ENCODE data around the gene WDFY4.

Gene WDFY4

DNA sequence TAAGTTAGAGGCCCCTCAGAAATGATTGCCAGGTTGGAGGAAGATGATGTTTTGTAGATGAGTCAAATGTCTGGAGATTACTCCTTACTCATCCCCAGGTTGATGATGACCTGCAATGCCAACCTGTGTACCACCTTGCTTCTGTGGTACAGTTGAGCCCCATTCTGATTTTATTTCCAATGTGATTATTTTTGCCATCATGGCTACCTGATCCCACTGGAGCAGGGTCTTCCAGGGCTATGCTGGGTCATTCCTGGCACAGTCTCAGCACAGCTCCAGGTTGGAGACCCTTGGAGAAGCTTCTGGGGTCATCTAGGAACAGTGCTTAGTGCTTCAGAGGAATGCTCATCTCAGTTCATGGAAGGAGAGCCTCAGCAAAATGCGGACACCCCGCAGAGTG lies 220.6 kb downstream of the WDFY4 start (continued):
- TF ChIP-seq ZNF501 (tag by site-specific recombination; IDR thresholded peaks at IDR 0.05), result no peak
- TF ChIP-seq ZNF792 (tag by site-specific recombination; IDR thresholded peaks at IDR 0.05), result no peak
- TF ChIP-seq, protein P1, sequence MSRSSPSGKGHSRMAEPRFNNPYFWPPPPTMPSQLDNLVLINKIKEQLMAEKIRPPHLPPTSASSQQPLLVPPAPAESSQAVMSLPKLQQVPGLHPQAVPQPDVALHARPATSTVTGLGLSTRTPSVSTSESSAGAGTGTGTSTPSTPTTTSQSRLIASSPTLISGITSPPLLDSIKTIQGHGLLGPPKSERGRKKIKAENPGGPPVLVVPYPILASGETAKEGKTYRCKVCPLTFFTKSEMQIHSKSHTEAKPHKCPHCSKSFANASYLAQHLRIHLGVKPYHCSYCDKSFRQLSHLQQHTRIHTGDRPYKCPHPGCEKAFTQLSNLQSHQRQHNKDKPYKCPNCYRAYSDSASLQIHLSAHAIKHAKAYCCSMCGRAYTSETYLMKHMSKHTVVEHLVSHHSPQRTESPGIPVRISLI (tag by site-specific recombination; IDR thresholded peaks at IDR 0.05), result no peak
- no peak for TF ChIP-seq ZNF707 (tag by site-specific recombination; IDR thresholded peaks at IDR 0.05)
- TF ChIP-seq ZNF140 (tag by site-specific recombination; IDR thresholded peaks at IDR 0.05), result no peak
- TF ChIP-seq ZFHX2 (tag by site-specific recombination; conservative IDR thresholded peaks at IDR 0.05), result no peak

DNA sequence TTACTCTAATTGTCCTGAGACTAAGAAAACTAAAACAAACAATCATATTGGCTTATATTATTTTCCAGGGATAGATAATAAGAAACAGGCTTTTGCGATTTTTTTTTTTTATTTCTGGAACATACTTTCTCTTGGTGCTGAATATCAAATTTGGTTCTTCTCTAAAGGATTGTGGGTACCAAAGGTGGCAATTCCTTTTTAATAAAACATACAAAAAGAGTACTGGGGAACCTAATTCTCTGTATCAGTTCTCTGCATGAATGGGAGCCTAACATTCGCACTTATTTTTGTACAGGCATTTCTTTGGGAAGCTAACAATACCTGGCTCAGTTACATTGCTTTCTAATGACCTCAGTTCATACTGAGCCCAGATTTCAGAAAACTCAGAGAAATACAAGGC lies 222.2 kb downstream of the WDFY4 start:
- Histone ChIP-seq H3K4me3 (ENCODE audit: low read depth, low read length) (no peak overlapping the region), H3K9me3 (ENCODE audit: control insufficient read depth, insufficient read depth, low read depth, low read length) (no peaks in the 10 kb centered on the region), H3K27ac (ENCODE audit: extremely low read depth, low read depth, low read length) (no peak overlapping the region), H3K4me1 (ENCODE audit: control insufficient read depth, insufficient read depth, low read length) (no peaks in the 10 kb centered on the region), H3K36me3 (ENCODE audit: control insufficient read depth in 2 of 2, insufficient read depth in 1 of 2, low read length in 2 of 2) (no peaks in the 10 kb centered on the region)
- POLR2A ChIA-PET, result no interaction called here
- TF ChIP-seq, protein P2, sequence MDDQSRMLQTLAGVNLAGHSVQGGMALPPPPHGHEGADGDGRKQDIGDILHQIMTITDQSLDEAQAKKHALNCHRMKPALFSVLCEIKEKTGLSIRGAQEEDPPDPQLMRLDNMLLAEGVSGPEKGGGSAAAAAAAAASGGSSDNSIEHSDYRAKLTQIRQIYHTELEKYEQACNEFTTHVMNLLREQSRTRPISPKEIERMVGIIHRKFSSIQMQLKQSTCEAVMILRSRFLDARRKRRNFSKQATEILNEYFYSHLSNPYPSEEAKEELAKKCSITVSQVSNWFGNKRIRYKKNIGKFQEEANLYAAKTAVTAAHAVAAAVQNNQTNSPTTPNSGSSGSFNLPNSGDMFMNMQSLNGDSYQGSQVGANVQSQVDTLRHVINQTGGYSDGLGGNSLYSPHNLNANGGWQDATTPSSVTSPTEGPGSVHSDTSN (CRISPR knock-in tag; IDR thresholded peaks at IDR 0.05), result no peak
- TF ChIP-seq, protein P3, sequence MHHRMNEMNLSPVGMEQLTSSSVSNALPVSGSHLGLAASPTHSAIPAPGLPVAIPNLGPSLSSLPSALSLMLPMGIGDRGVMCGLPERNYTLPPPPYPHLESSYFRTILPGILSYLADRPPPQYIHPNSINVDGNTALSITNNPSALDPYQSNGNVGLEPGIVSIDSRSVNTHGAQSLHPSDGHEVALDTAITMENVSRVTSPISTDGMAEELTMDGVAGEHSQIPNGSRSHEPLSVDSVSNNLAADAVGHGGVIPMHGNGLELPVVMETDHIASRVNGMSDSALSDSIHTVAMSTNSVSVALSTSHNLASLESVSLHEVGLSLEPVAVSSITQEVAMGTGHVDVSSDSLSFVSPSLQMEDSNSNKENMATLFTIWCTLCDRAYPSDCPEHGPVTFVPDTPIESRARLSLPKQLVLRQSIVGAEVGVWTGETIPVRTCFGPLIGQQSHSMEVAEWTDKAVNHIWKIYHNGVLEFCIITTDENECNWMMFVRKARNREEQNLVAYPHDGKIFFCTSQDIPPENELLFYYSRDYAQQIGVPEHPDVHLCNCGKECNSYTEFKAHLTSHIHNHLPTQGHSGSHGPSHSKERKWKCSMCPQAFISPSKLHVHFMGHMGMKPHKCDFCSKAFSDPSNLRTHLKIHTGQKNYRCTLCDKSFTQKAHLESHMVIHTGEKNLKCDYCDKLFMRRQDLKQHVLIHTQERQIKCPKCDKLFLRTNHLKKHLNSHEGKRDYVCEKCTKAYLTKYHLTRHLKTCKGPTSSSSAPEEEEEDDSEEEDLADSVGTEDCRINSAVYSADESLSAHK (tag by site-specific recombination; IDR thresholded peaks at IDR 0.05), result no peak
- CTCF ChIA-PET, result interaction anchor here (0.8 to 2.7 kb wide), 3 partner anchors 72 to 250 kb away, joined by 3 to 10 read pairs (median 4); no protein-coding TSS in a partner anchor

DNA sequence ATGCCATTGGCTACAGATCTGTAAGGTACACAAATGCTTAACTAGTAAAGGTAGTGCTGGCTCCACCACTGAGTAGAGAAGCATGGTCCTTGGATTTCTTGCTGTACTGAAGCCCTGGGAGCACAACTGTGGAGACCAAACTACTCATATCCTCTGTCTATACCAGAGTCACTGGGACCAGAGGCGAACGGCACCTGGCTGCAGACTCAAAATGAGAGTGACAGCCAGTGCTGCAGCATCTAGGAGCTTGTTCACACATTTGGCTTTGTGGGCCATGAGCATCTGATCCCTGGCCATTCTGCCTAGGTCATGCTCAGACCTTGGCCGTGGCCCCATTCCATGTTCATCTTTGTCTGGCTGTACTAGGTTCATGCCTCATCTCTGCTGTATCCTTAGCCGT lies 223.1 kb downstream of the WDFY4 start:
- H3K4me1 ChIP-seq (ENCODE audit: control insufficient read depth, insufficient read depth, low read length), result no peaks in the 10 kb centered on the region
- H3K36me3 ChIP-seq (ENCODE audit: control insufficient read depth in 2 of 2, insufficient read depth in 1 of 2, low read length in 2 of 2), result no peaks in the 10 kb centered on the region
- ChIA-PET CTCF (interaction anchor here (0.6 to 2.7 kb wide), 3 partner anchors 71 to 620 kb away, joined by 3 to 10 read pairs (median 4); no protein-coding TSS in a partner anchor), POLR2A (no interaction called here)
- TF ChIP-seq ZBTB8A (tag by site-specific recombination; IDR thresholded peaks at IDR 0.05) (no peak), ZNF785 (tag by site-specific recombination; IDR thresholded peaks at IDR 0.05) (no peak), ZNF324 (tag by site-specific recombination; IDR thresholded peaks at IDR 0.05) (no peak), ZNF155 (tag by site-specific recombination; IDR thresholded peaks at IDR 0.05) (no peak), ZNF121 (tag by site-specific recombination; IDR thresholded peaks at IDR 0.05) (no peak), KLF1 (tag by site-specific recombination; IDR thresholded peaks at IDR 0.05) (no peak)
- TF ChIP-seq, protein P4, sequence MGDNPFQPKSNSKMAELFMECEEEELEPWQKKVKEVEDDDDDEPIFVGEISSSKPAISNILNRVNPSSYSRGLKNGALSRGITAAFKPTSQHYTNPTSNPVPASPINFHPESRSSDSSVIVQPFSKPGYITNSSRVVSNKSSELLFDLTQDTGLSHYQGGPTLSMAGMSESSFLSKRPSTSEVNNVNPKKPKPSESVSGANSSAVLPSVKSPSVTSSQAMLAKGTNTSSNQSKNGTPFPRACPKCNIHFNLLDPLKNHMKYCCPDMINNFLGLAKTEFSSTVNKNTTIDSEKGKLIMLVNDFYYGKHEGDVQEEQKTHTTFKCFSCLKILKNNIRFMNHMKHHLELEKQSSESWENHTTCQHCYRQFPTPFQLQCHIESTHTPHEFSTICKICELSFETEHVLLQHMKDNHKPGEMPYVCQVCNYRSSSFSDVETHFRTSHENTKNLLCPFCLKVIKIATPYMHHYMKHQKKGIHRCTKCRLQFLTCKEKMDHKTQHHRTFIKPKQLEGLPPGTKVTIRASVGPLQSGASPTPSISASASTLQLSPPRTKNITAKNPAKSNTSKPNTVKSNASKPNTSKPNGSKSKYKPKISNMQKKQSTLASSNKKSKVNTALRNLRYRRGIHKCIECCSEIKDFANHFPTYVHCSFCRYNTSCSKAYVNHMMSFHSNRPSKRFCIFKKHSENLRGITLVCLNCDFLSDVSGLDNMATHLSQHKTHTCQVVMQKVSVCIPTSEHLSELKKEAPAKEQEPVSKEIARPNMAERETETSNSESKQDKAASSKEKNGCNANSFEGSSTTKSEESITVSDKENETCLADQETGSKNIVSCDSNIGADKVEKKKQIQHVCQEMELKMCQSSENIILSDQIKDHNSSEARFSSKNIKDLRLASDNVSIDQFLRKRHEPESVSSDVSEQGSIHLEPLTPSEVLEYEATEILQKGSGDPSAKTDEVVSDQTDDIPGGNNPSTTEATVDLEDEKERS (tag by site-specific recombination; IDR thresholded peaks at IDR 0.05), result no peak
- H3K27ac ChIP-seq (ENCODE audit: extremely low read depth, low read depth, low read length), result no peak overlapping the region
- H3K9me3 ChIP-seq (ENCODE audit: control insufficient read depth, insufficient read depth, low read depth, low read length), result no peaks in the 10 kb centered on the region
- no peak overlapping the region for H3K4me3 ChIP-seq (ENCODE audit: low read depth, low read length)

All from HEK293 (cell line).